Effector memory CD8-positive, alpha-beta T cell (primary cell): ENCODE data around the gene ASTL.

Experiments
- ATAC-seq: fragments of 150-1000 bp; cut with Tn5 transposase; replicated peaks from 2 replicates; pipeline ENCODE4 v1.10.0; 2021; ENCODE audit warnings: mild to moderate bottlenecking, moderate library complexity
- DNase-seq, 3 experiments: peaks; one replicate each; pipeline ENCODE4 v3.0.0; 2021
- H3K27ac Mint-ChIP-seq, 2 donors: one replicate each; pipeline ENCODE4 v1.8.0; 2022; ENCODE audit warnings: mild to moderate bottlenecking in 2 of 2, mixed read lengths in 2 of 2, moderate library complexity in 2 of 2
- H3K27me3 Mint-ChIP-seq, 2 donors: one replicate each; pipeline ENCODE4 v1.8.0; 2022; ENCODE audit warnings: mixed read lengths in 2 of 2
- H3K36me3 Mint-ChIP-seq: one replicate; pipeline ENCODE4 v1.8.0; 2022; ENCODE audit warnings: mild to moderate bottlenecking, moderate library complexity, mixed read lengths; ENCODE audit not compliant: insufficient read depth
- H3K4me1 Mint-ChIP-seq, 2 donors: one replicate each; pipeline ENCODE4 v1.8.0; 2022; ENCODE audit warnings: low read depth in 2 of 2, mixed read lengths in 2 of 2
- H3K4me3 Mint-ChIP-seq, 2 donors: one replicate each; pipeline ENCODE4 v1.8.0; 2022; ENCODE audit warnings: mild to moderate bottlenecking in 2 of 2, mixed read lengths in 2 of 2, moderate library complexity in 2 of 2
- H3K9me3 Mint-ChIP-seq, 2 donors: one replicate each; pipeline ENCODE4 v1.8.0; 2022; ENCODE audit warnings: mixed read lengths in 2 of 2

Gene ASTL

GRCh38 chr2:96107708-96108065 lies 30.6 kb downstream of the ASTL start:
- H3K4me1 Mint-ChIP-seq = no peaks in the 10 kb centered on the region
- DNase-seq (no peak), ATAC-seq (no peak)
- H3K27me3 Mint-ChIP-seq = peaks cover 6 to 22% of the 10 kb centered on the region in 2 donors
- H3K9me3 Mint-ChIP-seq = peaks cover 4 to 13% of the 10 kb centered on the region in 2 donors
- H3K27ac Mint-ChIP-seq = no peak overlapping the region
- H3K4me3 Mint-ChIP-seq = no peak overlapping the region
- H3K36me3 Mint-ChIP-seq = peaks cover 16% of the 10 kb centered on the region

GRCh38 chr2:96106991-96107707 lies 31.2 kb downstream of the ASTL start:
- Mint-ChIP-seq H3K4me3 (no peak overlapping the region), H3K9me3 (peaks cover 4 to 13% of the 10 kb centered on the region in 2 donors), H3K27me3 (peaks cover 6 to 22% of the 10 kb centered on the region in 2 donors), H3K36me3 (peaks cover 16% of the 10 kb centered on the region), H3K4me1 (no peaks in the 10 kb centered on the region), H3K27ac (no peak overlapping the region)
- DNase-seq (no peak), ATAC-seq (no peak)

DNA sequence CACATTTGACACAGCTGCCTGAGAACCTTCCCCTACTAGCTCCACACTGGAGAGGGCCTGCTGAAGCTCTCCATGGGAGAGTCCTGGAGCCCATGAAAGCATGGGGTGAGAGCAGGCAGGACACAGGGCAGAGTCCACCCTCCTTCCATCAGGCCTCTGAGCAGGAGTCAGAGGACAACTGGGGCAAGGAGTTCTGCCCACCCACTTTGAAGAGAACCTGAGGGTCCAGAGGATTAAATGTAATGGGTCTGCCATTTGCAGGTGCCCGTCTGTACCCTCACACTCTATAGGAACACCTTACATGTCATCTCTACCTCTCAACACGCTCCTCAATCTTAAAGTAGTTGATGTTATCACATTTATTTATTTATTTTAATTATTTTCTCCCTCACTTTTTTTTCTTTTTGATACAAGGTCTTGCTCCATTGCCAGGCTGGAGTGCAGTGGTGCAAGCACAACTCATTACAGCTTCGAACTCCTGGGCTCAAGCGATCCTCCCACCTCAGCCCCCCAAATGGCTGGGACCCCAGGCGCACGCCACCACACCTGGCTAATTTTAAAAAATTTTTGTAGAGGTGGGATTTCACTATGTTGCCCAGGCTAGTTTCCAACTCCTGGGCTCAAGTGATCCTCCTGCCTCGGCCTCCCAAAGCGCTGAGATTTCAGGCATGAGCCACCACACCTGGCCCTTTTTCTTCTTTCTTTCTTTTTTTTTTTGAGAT lies 32.1 kb downstream of the ASTL start:
- Mint-ChIP-seq H3K27me3 (peaks cover 6 to 22% of the 10 kb centered on the region in 2 donors), H3K9me3 (peaks cover 4 to 13% of the 10 kb centered on the region in 2 donors), H3K4me1 (no peaks in the 10 kb centered on the region), H3K27ac (no peak overlapping the region), H3K36me3 (peaks cover 17% of the 10 kb centered on the region), H3K4me3 (no peak overlapping the region)
- no peak for DNase-seq
- ATAC-seq = no peak

- peaks cover 6 to 22% of the 10 kb centered on the region in 2 donors for H3K27me3 Mint-ChIP-seq
- no peaks in the 10 kb centered on the region for H3K4me1 Mint-ChIP-seq
- H3K9me3 Mint-ChIP-seq = peaks cover 4 to 13% of the 10 kb centered on the region in 2 donors
- no peak overlapping the region for H3K27ac Mint-ChIP-seq
- no peak for DNase-seq
- ATAC-seq = no peak
- H3K4me3 Mint-ChIP-seq = no peak overlapping the region
- peaks cover 17% of the 10 kb centered on the region for H3K36me3 Mint-ChIP-seq
Observed at GRCh38 chr2:96105152-96105915, 33.0 kb downstream of the ASTL start.

DNA sequence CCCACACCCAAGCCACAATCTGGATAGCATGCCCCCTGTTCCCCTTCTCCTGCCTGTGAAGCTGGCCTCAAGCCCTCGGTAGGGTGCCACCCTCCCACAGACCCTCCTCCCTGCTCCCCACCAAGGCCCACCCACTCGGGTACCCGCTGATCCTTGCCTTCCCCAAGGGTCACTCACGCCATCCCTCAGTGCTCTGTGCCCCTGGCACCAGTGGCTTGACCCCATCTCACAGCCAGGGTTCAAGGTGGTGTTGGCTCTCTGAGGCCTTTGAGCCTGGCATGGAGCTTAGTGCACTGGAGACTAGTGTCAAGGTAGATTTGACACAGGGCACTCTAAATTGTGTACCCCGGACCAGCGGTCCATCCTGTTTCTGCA lies 33.8 kb downstream of the ASTL start:
- peaks cover 4 to 13% of the 10 kb centered on the region in 2 donors for H3K9me3 Mint-ChIP-seq
- H3K27me3 Mint-ChIP-seq = peaks cover 6 to 22% of the 10 kb centered on the region in 2 donors
- no peak for ATAC-seq
- H3K36me3 Mint-ChIP-seq = peaks cover 17% of the 10 kb centered on the region
- no peak overlapping the region for H3K27ac Mint-ChIP-seq
- H3K4me1 Mint-ChIP-seq = no peaks in the 10 kb centered on the region
- DNase-seq = no peak
- H3K4me3 Mint-ChIP-seq = no peak overlapping the region

GRCh38 chr2:96103761-96104486 lies 34.4 kb downstream of the ASTL start:
- H3K4me3 Mint-ChIP-seq = no peak overlapping the region
- H3K36me3 Mint-ChIP-seq = peaks cover 17% of the 10 kb centered on the region
- no peaks in the 10 kb centered on the region for H3K4me1 Mint-ChIP-seq
- peaks cover 3 to 17% of the 10 kb centered on the region in 2 donors for H3K27me3 Mint-ChIP-seq
- H3K9me3 Mint-ChIP-seq = peaks cover 4 to 13% of the 10 kb centered on the region in 2 donors
- DNase-seq (no peak), ATAC-seq (no peak)
- H3K27ac Mint-ChIP-seq = no peak overlapping the region

DNA sequence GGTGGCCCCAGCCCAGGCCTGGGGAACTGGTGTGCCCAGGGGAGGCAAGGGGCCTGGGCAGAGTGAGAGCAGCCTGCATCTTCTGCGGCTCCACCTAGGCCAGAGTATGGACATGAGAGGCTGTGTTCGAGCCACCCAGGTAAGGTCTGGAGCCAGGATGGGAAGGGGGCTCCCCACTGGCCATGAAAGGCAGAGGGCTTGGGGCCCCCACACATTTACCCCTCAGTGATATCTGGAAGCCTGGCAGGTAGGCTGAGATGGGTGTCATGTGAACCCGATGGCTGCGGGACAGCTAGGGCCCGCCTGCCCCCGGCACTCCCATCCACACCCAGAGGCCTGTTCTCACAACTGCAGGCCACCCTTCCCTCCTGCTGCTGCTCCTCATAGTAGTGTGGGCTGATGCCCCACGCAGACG lies 35.1 kb downstream of the ASTL start:
- H3K4me1 Mint-ChIP-seq = no peaks in the 10 kb centered on the region
- no peak overlapping the region for H3K4me3 Mint-ChIP-seq
- ATAC-seq = no peak
- H3K9me3 Mint-ChIP-seq = peaks cover 4 to 13% of the 10 kb centered on the region in 2 donors
- DNase-seq = no peak
- H3K27me3 Mint-ChIP-seq = peaks cover 0 to 9% of the 10 kb centered on the region in 2 donors
- peaks cover 17% of the 10 kb centered on the region for H3K36me3 Mint-ChIP-seq
- no peak overlapping the region for H3K27ac Mint-ChIP-seq

DNA sequence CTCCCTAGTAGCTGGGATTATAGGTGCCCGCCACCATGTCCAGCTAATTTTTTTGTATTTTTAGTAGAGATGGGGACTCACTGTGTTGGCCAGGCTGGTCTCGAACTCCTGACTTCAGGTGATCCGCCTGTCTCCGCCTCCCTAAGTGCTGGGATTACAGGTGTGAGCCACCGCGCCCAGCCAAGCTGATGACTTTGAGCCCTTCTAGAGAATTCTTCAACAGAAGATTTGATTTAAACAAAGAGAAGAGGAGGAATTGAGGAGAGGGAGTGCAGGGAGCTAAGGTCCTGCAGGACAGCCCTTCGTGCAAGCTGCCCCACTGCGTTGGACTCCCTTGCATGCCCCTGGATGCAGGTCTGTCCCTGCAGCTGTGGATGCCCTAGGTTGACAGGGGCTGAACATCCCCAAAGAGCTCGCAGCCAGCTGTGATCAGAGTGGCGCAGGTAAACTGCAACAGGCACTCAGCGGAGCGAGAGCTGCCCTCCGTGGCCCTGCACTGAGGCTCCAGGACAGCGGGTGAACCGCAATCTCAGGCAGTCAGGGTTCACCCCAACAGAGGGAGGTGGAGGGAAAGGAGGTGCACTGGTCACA lies 35.6 kb downstream of the ASTL start:
- Mint-ChIP-seq H3K27ac (no peak overlapping the region), H3K4me1 (no peaks in the 10 kb centered on the region), H3K9me3 (peaks cover 4 to 13% of the 10 kb centered on the region in 2 donors), H3K4me3 (no peak overlapping the region), H3K27me3 (peaks cover 0 to 4% of the 10 kb centered on the region in 2 donors), H3K36me3 (peaks cover 16% of the 10 kb centered on the region)
- DNase-seq = no peak
- ATAC-seq = no peak

- Mint-ChIP-seq H3K9me3 (peaks cover 4 to 13% of the 10 kb centered on the region in 2 donors), H3K36me3 (peaks cover 10% of the 10 kb centered on the region), H3K27ac (peak overlapping the region in 1 of 2 donors; percentile 49), H3K27me3 (no peaks in the 10 kb centered on the region), H3K4me1 (no peaks in the 10 kb centered on the region), H3K4me3 (no peak overlapping the region)
- no peak for ATAC-seq
- no peak for DNase-seq
Observed at GRCh38 chr2:96100893-96101304, 37.4 kb downstream of the ASTL start.

- H3K27me3 Mint-ChIP-seq = no peaks in the 10 kb centered on the region
Observed at GRCh38 chr2:96099861-96100798, 38.2 kb downstream of the ASTL start.

GRCh38 chr2:96098900-96099590 lies 39.3 kb downstream of the ASTL start:
- Mint-ChIP-seq H3K4me1 (no peaks in the 10 kb centered on the region), H3K9me3 (no peaks in the 10 kb centered on the region), H3K36me3 (peaks cover 4% of the 10 kb centered on the region), H3K4me3 (no peak overlapping the region), H3K27me3 (no peaks in the 10 kb centered on the region), H3K27ac (no peak overlapping the region)
- ATAC-seq (no peak), DNase-seq (no peak)

More at GRCh38 chr2:96099861-96100798, 38.2 kb downstream of the ASTL start:
- Mint-ChIP-seq H3K27ac (peak overlapping the region in 1 of 2 donors; percentile 49), H3K36me3 (peaks cover 5% of the 10 kb centered on the region), H3K4me3 (no peak overlapping the region), H3K4me1 (no peaks in the 10 kb centered on the region), H3K9me3 (peaks cover 4 to 5% of the 10 kb centered on the region in 2 donors)
- ATAC-seq = no peak
- no peak for DNase-seq
